Keratinocyte (primary cell): ENCODE data around the gene GLIPR1. TPM values are rescaled to one million over a fixed set of nuclear protein-coding genes. Genes with fewer than 3 reads are reported as not detected.

ENCODE experiments used
- DNase-seq: peaks from one replicate; pipeline ENCODE4 v3.0.0-alpha.2; 2011; ENCODE audit warnings: low read depth, missing footprints, low spot score
- FAIRE-seq: peaks from 2 replicates; lab custom pipeline; 2011; peaks lifted over from hg19 to GRCh38; lab: Jason Lieb, UNC
- H2AFZ ChIP-seq: 2 replicates; pipeline ENCODE4 v1.6.0; 2012; ENCODE audit warnings: low read length, control low read depth, inconsistent platforms; ENCODE audit not compliant: control insufficient read depth
- H3K27ac ChIP-seq: 2 replicates; pipeline ENCODE4 v1.5.1; 2011; ENCODE audit warnings: low read length; ENCODE audit not compliant: control insufficient read depth, insufficient read depth
- H3K27me3 ChIP-seq: 3 replicates; pipeline ENCODE4 v1.6.0; 2011; ENCODE audit warnings: low read length; ENCODE audit not compliant: control insufficient read depth, insufficient read depth; ENCODE audit errors: extremely low read depth
- H3K36me3 ChIP-seq, 2 experiments: 2 replicates in 1 of 2; 3 replicates in 1 of 2; pipeline ENCODE4 v1.5.1; 2011; ENCODE audit warnings: low read length in 2 of 2, mild to moderate bottlenecking in 1 of 2; ENCODE audit not compliant: control insufficient read depth in 2 of 2, insufficient read depth in 2 of 2; ENCODE audit errors: extremely low read depth in 1 of 2
- H3K4me1 ChIP-seq: 3 replicates; pipeline ENCODE4 v1.5.1; 2011; ENCODE audit warnings: low read length; ENCODE audit not compliant: control insufficient read depth, insufficient read depth; ENCODE audit errors: extremely low read depth
- H3K4me2 ChIP-seq: 3 replicates; pipeline ENCODE4 v1.6.0; 2011; ENCODE audit warnings: low read depth, low read length; ENCODE audit not compliant: control insufficient read depth, insufficient read depth; ENCODE audit errors: extremely low read depth
- H3K4me3 ChIP-seq, 3 experiments: fragments of 200-600 bp in 1 of 3; sonication (generic) in 1 of 3; 2 replicates in 2 of 3; 3 replicates in 1 of 3; pipeline ENCODE4 v1.5.1; 2011 to 2016; ENCODE audit warnings: low read length in 3 of 3, mild to moderate bottlenecking in 3 of 3, control low read depth in 2 of 3, inconsistent platforms in 1 of 3, low read depth in 1 of 3, mixed read lengths in 1 of 3, mixed run types in 1 of 3, moderate library complexity in 1 of 3; ENCODE audit not compliant: control insufficient read depth in 2 of 3, insufficient read depth in 2 of 3; ENCODE audit errors: extremely low read depth in 1 of 3
- H3K79me2 ChIP-seq: 2 replicates; pipeline ENCODE4 v1.6.0; 2012; ENCODE audit warnings: low read length; ENCODE audit not compliant: control insufficient read depth, insufficient read depth
- H3K9ac ChIP-seq: 3 replicates; pipeline ENCODE4 v1.6.0; 2011; ENCODE audit warnings: low read length; ENCODE audit not compliant: control insufficient read depth, insufficient read depth; ENCODE audit errors: extremely low read depth
- H3K9me1 ChIP-seq: 3 replicates; pipeline ENCODE4 v1.6.0; 2011; ENCODE audit warnings: low read length; ENCODE audit not compliant: control insufficient read depth, insufficient read depth; ENCODE audit errors: extremely low read depth
- H3K9me3 ChIP-seq: 2 replicates; pipeline ENCODE4 v1.5.1; 2012; ENCODE audit warnings: low read depth, low read length; ENCODE audit not compliant: control insufficient read depth
- H4K20me1 ChIP-seq: 3 replicates; pipeline ENCODE4 v1.6.0; 2011; ENCODE audit warnings: low read length; ENCODE audit not compliant: control insufficient read depth, insufficient read depth; ENCODE audit errors: extremely low read depth
- CTCF ChIP-seq, 3 experiments: IDR thresholded peaks in 1 of 3; conservative IDR thresholded peaks in 1 of 3; optimal IDR thresholded peaks in 1 of 3; 2 replicates in 2 of 3; 3 replicates in 1 of 3; pipeline versions ENCODE3 to v1.5.1; 2011; ENCODE audit warnings: low read length in 3 of 3, mild to moderate bottlenecking in 3 of 3, moderate library complexity in 2 of 3, control low read depth in 1 of 3, inconsistent platforms in 1 of 3; ENCODE audit not compliant: insufficient read depth in 2 of 3; ENCODE audit errors: extremely low read depth in 1 of 3
- EZH2 ChIP-seq: IDR thresholded peaks from one replicate; pipeline ENCODE4 v1.6.1; 2012; ENCODE audit warnings: inconsistent platforms, mild to moderate bottlenecking, low read length, moderate library complexity
- dilution Hi-C: fragments of 300-500 bp; cut with MboI; formaldehyde crosslinking; loops from one replicate; pipeline ENCODE4 v1.7.0; 2020; ENCODE audit warnings: low sequenced_read_pairs; ENCODE audit not compliant: extremely low pct_ligation_motif_present
- polyA plus RNA-seq, 5 experiments: library from polyadenylated mRNA; depleted of rRNA in 3 of 5; stranded (reverse) in 3 of 5; stranded (forward) in 1 of 5; unstranded in 1 of 5; fragments of >200 nt; gene quantifications; 1 replicate in 1 of 5; 2 replicates in 3 of 5; 3 replicates in 1 of 5; pipeline versions ENCODE4 v1.2.1 to v1.2.3, GENCODE V29; 2011 to 2012; ENCODE audit warnings: missing spikeins in 2 of 5, low read depth in 1 of 5, low replicate concordance in 1 of 5

GLIPR1 gene
- polyA plus RNA-seq, 1 donor (not counting 4 experiments of a cell fraction or from before 2014, with no cell fraction given) = 10.2 TPM

- dilution Hi-C loops = no loop called here
- TF ChIP-seq EZH2 = no peak
- no peak for TF ChIP-seq CTCF (optimal IDR thresholded peaks at IDR 0.05 in 1 of 3, IDR thresholded peaks at IDR 0.05 in 1 of 3, conservative IDR thresholded peaks at IDR 0.05 in 1 of 3; ENCODE audit: extremely low read depth in 1 of 3, insufficient read depth in 2 of 3, low read length in 3 of 3)
- FAIRE-seq (no peak), DNase-seq (no peak)
- H3K27me3 ChIP-seq = no peaks in the 10 kb centered on the region
- H3K36me3 ChIP-seq = no peaks in the 10 kb centered on the region
- no peaks in the 10 kb centered on the region for H3K9me3 ChIP-seq
- no peaks in the 10 kb centered on the region for H3K9me1 ChIP-seq
- H3K4me2 ChIP-seq = no peak overlapping the region
- no peak overlapping the region for H2AFZ ChIP-seq
- H3K4me1 ChIP-seq = no peaks in the 10 kb centered on the region
- no peak overlapping the region for H3K4me3 ChIP-seq
- no peak overlapping the region for H3K27ac ChIP-seq
- H4K20me1 ChIP-seq = no peaks in the 10 kb centered on the region
- H3K79me2 ChIP-seq = no peaks in the 10 kb centered on the region
- no peak overlapping the region for H3K9ac ChIP-seq
These were observed 62.4 kb downstream of the GLIPR1 start for GRCh38 chr12:75542942-75543341.

GRCh38 chr12:75543529-75543928, 63.0 kb downstream of the GLIPR1 start:
- H3K79me2 ChIP-seq = no peaks in the 10 kb centered on the region
- H3K4me1 ChIP-seq = no peaks in the 10 kb centered on the region
- no peak overlapping the region for H3K27ac ChIP-seq
- no peak overlapping the region for H3K9ac ChIP-seq
- no peak for FAIRE-seq
- no peaks in the 10 kb centered on the region for H3K9me1 ChIP-seq
- dilution Hi-C loops = no loop called here
- H2AFZ ChIP-seq = no peak overlapping the region
- no peaks in the 10 kb centered on the region for H3K36me3 ChIP-seq
- no peak overlapping the region for H3K4me3 ChIP-seq
- H3K9me3 ChIP-seq = no peaks in the 10 kb centered on the region
- no peak for TF ChIP-seq CTCF (optimal IDR thresholded peaks at IDR 0.05 in 1 of 3, IDR thresholded peaks at IDR 0.05 in 1 of 3, conservative IDR thresholded peaks at IDR 0.05 in 1 of 3; ENCODE audit: extremely low read depth in 1 of 3, insufficient read depth in 2 of 3, low read length in 3 of 3)
- no peak for TF ChIP-seq EZH2
- no peak overlapping the region for H3K4me2 ChIP-seq
- no peak for DNase-seq
- no peaks in the 10 kb centered on the region for H4K20me1 ChIP-seq
- H3K27me3 ChIP-seq = no peaks in the 10 kb centered on the region
